Measurements from ENCODE around the gene TULP1. TPM values are rescaled to one million over a fixed set of nuclear protein-coding genes. Genes with fewer than 3 reads are reported as not detected.

The TULP1 gene
- total RNA-seq = not detected
- polyA plus RNA-seq (2013, experiment 1 of 2) = not detected
- polyA plus RNA-seq (2013, experiment 2 of 2) = 0.07 TPM
- total RNA-seq = 0 to 0.26 (median 0) reads per million in 172 experiments

- Histone ChIP-seq H3K9me3 (ENCODE audit: control insufficient read depth in 1 of 2, insufficient read depth in 1 of 2, low read length in 2 of 2) (peaks cover 0 to 10% of the 10 kb centered on the region in 2 experiments), H3K4me1 (ENCODE audit: insufficient read depth, low read length) (peaks cover 4% of the 10 kb centered on the region), H3K4me3 (ENCODE audit: low read length) (no peak within 1 kb of the TSS), H3K36me3 (ENCODE audit: insufficient read depth, low read length) (no peaks in the 10 kb centered on the region), H3K27ac (ENCODE audit: low read depth in 1 of 2, low read length in 2 of 2) (no peak within 1 kb of the TSS), H3K27me3 (ENCODE audit: control insufficient read depth in 1 of 2, insufficient read depth in 2 of 2, low read length in 2 of 2) (peaks cover 17 to 18% of the 10 kb centered on the region in 2 experiments)
- CTCF ChIA-PET = interaction anchor here (1.2 kb wide), 1 partner anchor 10 kb away, joined by 3 read pairs; no protein-coding TSS in a partner anchor
- Mint-ChIP-seq H3K27me3 (peaks cover 21% of the 10 kb centered on the region), H3K27ac (no peak within 1 kb of the TSS), H3K4me1 (ENCODE audit: low read depth) (no peaks in the 10 kb centered on the region), H3K4me3 (no peak within 1 kb of the TSS), H3K36me3 (ENCODE audit: low read depth) (no peaks in the 10 kb centered on the region), H3K9me3 (no peaks in the 10 kb centered on the region)
- TF ChIP-seq CTCF (IDR thresholded peaks at IDR 0.05) = no peak
- intact Hi-C loops (cut with DNase I, micrococcal nuclease) = no loop called here
- ATAC-seq (ENCODE audit: poor library complexity) (no peak), DNase-seq (no peak)
- POLR2A ChIA-PET = no interaction called here
Observed at GRCh38 chr6:35512740-35513139, at the start of gene TULP1. TSS of gene TULP1 (minus strand) at chr6:35512896. CDS start at chr6:35512858, 38 bp downstream.

- Histone ChIP-seq H3K27me3 (ENCODE audit: control insufficient read depth in 1 of 2, insufficient read depth in 2 of 2, low read length in 2 of 2) (no peaks in the 10 kb centered on the region), H3K36me3 (ENCODE audit: insufficient read depth, low read length) (no peaks in the 10 kb centered on the region), H3K9me3 (ENCODE audit: control insufficient read depth in 1 of 2, insufficient read depth in 1 of 2, low read length in 2 of 2) (no peaks in the 10 kb centered on the region), H3K4me3 (ENCODE audit: low read length) (no peak overlapping the region), H3K27ac (ENCODE audit: low read depth in 1 of 2, low read length in 2 of 2) (no peak overlapping the region), H3K4me1 (ENCODE audit: insufficient read depth, low read length) (no peaks in the 10 kb centered on the region)
- Mint-ChIP-seq H3K4me3 (no peak overlapping the region), H3K27me3 (peaks cover 3% of the 10 kb centered on the region), H3K9me3 (no peaks in the 10 kb centered on the region), H3K27ac (no peak overlapping the region), H3K4me1 (ENCODE audit: low read depth) (peaks cover 7% of the 10 kb centered on the region), H3K36me3 (ENCODE audit: low read depth) (no peaks in the 10 kb centered on the region)
- ATAC-seq (ENCODE audit: poor library complexity) (no peak), DNase-seq (no peak)
- ChIA-PET CTCF (interaction anchor here (1.1 kb wide), 1 partner anchor 10 kb away, joined by 6 read pairs; no protein-coding TSS in a partner anchor), POLR2A (interaction anchor here (0.7 kb wide), 1 partner anchor 265 kb away, joined by 3 read pairs; no protein-coding TSS in a partner anchor)
- intact Hi-C loops (cut with DNase I, micrococcal nuclease) = no loop called here
- TF ChIP-seq CTCF (IDR thresholded peaks at IDR 0.05) = no peak
Observed at GRCh38 chr6:35562060-35562459, 49.4 kb upstream of the TULP1 start.

- Mint-ChIP-seq H3K27ac (no peak overlapping the region), H3K4me3 (no peak overlapping the region), H3K9me3 (no peaks in the 10 kb centered on the region), H3K36me3 (ENCODE audit: low read depth) (no peaks in the 10 kb centered on the region), H3K4me1 (ENCODE audit: low read depth) (no peaks in the 10 kb centered on the region), H3K27me3 (peaks cover 3% of the 10 kb centered on the region)
- intact Hi-C loops (cut with DNase I, micrococcal nuclease) = no loop called here
- Histone ChIP-seq H3K4me1 (ENCODE audit: insufficient read depth, low read length) (no peaks in the 10 kb centered on the region), H3K36me3 (ENCODE audit: insufficient read depth, low read length) (no peaks in the 10 kb centered on the region), H3K27ac (ENCODE audit: low read depth in 1 of 2, low read length in 2 of 2) (no peak overlapping the region), H3K9me3 (ENCODE audit: control insufficient read depth in 1 of 2, insufficient read depth in 1 of 2, low read length in 2 of 2) (no peaks in the 10 kb centered on the region), H3K4me3 (ENCODE audit: low read length) (no peak overlapping the region), H3K27me3 (ENCODE audit: control insufficient read depth in 1 of 2, insufficient read depth in 2 of 2, low read length in 2 of 2) (no peaks in the 10 kb centered on the region)
- TF ChIP-seq CTCF (IDR thresholded peaks at IDR 0.05) = no peak
- ChIA-PET CTCF (interaction anchor here (0.7 to 1.1 kb wide), 2 partner anchors 9 kb away, joined by 3 to 6 read pairs; no protein-coding TSS in a partner anchor), POLR2A (no interaction called here)
- DNase-seq (no peak), ATAC-seq (ENCODE audit: poor library complexity) (no peak)
Observed at GRCh38 chr6:35561113-35561512, 48.4 kb upstream of the TULP1 start.

All from CD4-positive, alpha-beta T cell (primary cell).